Trophoblast cell (in vitro differentiated cells and primary cell): ENCODE data around the gene PCK2.

Source experiments
- DNase-seq, 2 donors: peaks; one replicate each; pipeline ENCODE4 v3.0.0-alpha.2; 2016
- H2AFZ ChIP-seq: 2 replicates; pipeline ENCODE4 v1.6.1; 2013; ENCODE audit warnings: low read length, moderate library complexity, mild to moderate bottlenecking; ENCODE audit not compliant: insufficient read depth, poor library complexity
- H2AK5ac ChIP-seq: 2 replicates; pipeline ENCODE4 v1.6.1; 2013; ENCODE audit warnings: mild to moderate bottlenecking, low read length
- H2BK120ac ChIP-seq: 2 replicates; pipeline ENCODE4 v1.6.1; 2013; ENCODE audit warnings: low read length, mild to moderate bottlenecking, moderate library complexity; ENCODE audit not compliant: insufficient read depth, poor library complexity
- H2BK12ac ChIP-seq: 2 replicates; pipeline ENCODE4 v1.6.1; 2013; ENCODE audit warnings: mild to moderate bottlenecking, low read length, moderate library complexity
- H2BK5ac ChIP-seq: 2 replicates; pipeline ENCODE4 v1.6.1; 2013; ENCODE audit warnings: low read length, low read depth, moderate library complexity, mild to moderate bottlenecking; ENCODE audit not compliant: poor library complexity
- H3K14ac ChIP-seq: 2 replicates; pipeline ENCODE4 v1.6.1; 2013; ENCODE audit warnings: mild to moderate bottlenecking, low read length
- H3K18ac ChIP-seq: 2 replicates; pipeline ENCODE4 v1.6.1; 2013; ENCODE audit warnings: mild to moderate bottlenecking, low read length
- H3K23ac ChIP-seq: 2 replicates; pipeline ENCODE4 v1.6.1; 2013; ENCODE audit warnings: low read length
- H3K27ac ChIP-seq: 2 replicates; pipeline ENCODE4 v1.5.1; 2013; ENCODE audit warnings: low read depth, mild to moderate bottlenecking, inconsistent platforms, low read length, moderate library complexity
- H3K27me3 ChIP-seq: 2 replicates; pipeline ENCODE4 v1.6.1; 2013; ENCODE audit warnings: inconsistent platforms, mild to moderate bottlenecking, low read length, moderate library complexity; ENCODE audit not compliant: insufficient read depth
- H3K36me3 ChIP-seq, 2 experiments: 1 replicate in 1 of 2; 2 replicates in 1 of 2; pipeline ENCODE4 v1.6.1; 2013; ENCODE audit warnings: low read length in 2 of 2, mild to moderate bottlenecking in 2 of 2, moderate library complexity in 1 of 2; ENCODE audit not compliant: insufficient read depth in 2 of 2, control insufficient read depth in 1 of 2
- H3K4ac ChIP-seq: 2 replicates; pipeline ENCODE4 v1.6.1; 2013; ENCODE audit warnings: low read depth, mild to moderate bottlenecking, low read length, moderate library complexity
- H3K4me1 ChIP-seq, 2 experiments: 1 replicate in 1 of 2; 2 replicates in 1 of 2; pipeline ENCODE4 v1.6.1; 2013; ENCODE audit warnings: low read length in 2 of 2, mild to moderate bottlenecking in 2 of 2, moderate library complexity in 1 of 2; ENCODE audit not compliant: insufficient read depth in 2 of 2, control insufficient read depth in 1 of 2
- H3K4me2 ChIP-seq: 2 replicates; pipeline ENCODE4 v1.6.1; 2013; ENCODE audit warnings: inconsistent platforms, mild to moderate bottlenecking, low read length, moderate library complexity
- H3K4me3 ChIP-seq: 2 replicates; pipeline ENCODE4 v1.5.1; 2013; ENCODE audit warnings: mild to moderate bottlenecking, low read depth, low read length, inconsistent platforms
- H3K79me1 ChIP-seq: one replicate; pipeline ENCODE4 v1.6.1; 2013; ENCODE audit warnings: low read length
- H3K79me2 ChIP-seq: 2 replicates; pipeline ENCODE4 v1.6.1; 2013; ENCODE audit warnings: low read length, mild to moderate bottlenecking; ENCODE audit not compliant: control insufficient read depth, insufficient read depth, poor library complexity
- H3K9ac ChIP-seq: 2 replicates; pipeline ENCODE4 v1.6.1; 2013; ENCODE audit warnings: mild to moderate bottlenecking, low read length
- H3K9me3 ChIP-seq: 2 replicates; pipeline ENCODE4 v1.6.1; 2013; ENCODE audit warnings: low read depth, mild to moderate bottlenecking, control low read depth, inconsistent platforms, low read length; ENCODE audit not compliant: insufficient read depth
- H4K12ac ChIP-seq: 2 replicates; pipeline ENCODE4 v1.6.1; 2013; ENCODE audit warnings: low read depth, mild to moderate bottlenecking, low read length, moderate library complexity
- H4K8ac ChIP-seq: 2 replicates; pipeline ENCODE4 v1.6.1; 2013; ENCODE audit warnings: low read depth, mild to moderate bottlenecking, low read length, moderate library complexity
- H4K91ac ChIP-seq: one replicate; pipeline ENCODE4 v1.6.1; 2013; ENCODE audit warnings: low read depth, mild to moderate bottlenecking, low read length, moderate library complexity
- WGBS: extraction: QIAGEN DNeasy Blood & Tissue Kit; methylation state at CpG from one replicate; pipeline ENCODE4 v1.1.7; 2013; ENCODE audit warnings: missing lambda C conversion rate; ENCODE audit not compliant: insufficient read length, insufficient coverage; ENCODE audit errors: extremely low coverage; 5-methylcytosine and 5-hydroxymethylcytosine counted together

Gene PCK2

DNA sequence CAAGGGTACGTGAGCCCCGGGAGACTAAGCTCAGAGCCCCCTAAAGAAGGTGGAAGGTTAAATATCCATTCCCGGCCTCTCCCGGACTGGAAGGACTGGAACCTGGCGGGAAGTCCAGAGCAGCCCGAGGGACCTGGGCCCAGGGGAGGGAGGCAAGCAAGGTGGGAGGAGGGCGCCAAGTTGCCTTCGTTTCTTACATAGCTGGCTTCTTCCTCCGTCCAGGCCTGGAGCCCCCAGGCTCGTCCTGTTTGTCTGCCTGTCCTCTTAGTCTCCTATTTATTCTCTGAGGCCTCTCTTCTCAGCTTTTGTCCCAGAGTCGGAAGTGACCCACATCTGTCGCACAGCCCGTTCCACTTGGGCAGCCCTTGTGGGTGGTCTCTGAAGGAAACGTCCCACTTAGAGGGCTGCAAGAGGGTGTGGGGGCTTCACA is 745 bp downstream of the PCK2 start:
- H2BK5ac ChIP-seq: peak overlapping the region; percentile 42
- peak overlapping the region; percentile 70 for H3K27ac ChIP-seq
- H4K8ac ChIP-seq: peak overlapping the region; percentile 77
- peak in 1 of 2 donors; percentile 7 for DNase-seq
- no peaks in the 10 kb centered on the region for H3K27me3 ChIP-seq
- peaks cover 0 to 14% of the 10 kb centered on the region in 2 experiments for H3K4me1 ChIP-seq
- H3K9ac ChIP-seq: peak overlapping the region; percentile 72
- H3K4ac ChIP-seq: peak overlapping the region; percentile 71
- H3K79me2 ChIP-seq: peaks cover 6% of the 10 kb centered on the region
- peak overlapping the region; percentile 87 for H3K14ac ChIP-seq
- peak overlapping the region; percentile 24 for H2AK5ac ChIP-seq
- H3K9me3 ChIP-seq: no peaks in the 10 kb centered on the region
- H3K4me3 ChIP-seq: peak overlapping the region; percentile 72
- no CpG with 5 or more reads among the region's 14 CpGs for WGBS
- H2BK120ac ChIP-seq: peak overlapping the region; percentile 70
- H3K79me1 ChIP-seq: peaks cover 11% of the 10 kb centered on the region
- H3K23ac ChIP-seq: no peak overlapping the region
- no peak overlapping the region for H2BK12ac ChIP-seq
- H3K36me3 ChIP-seq: peaks cover 9 to 14% of the 10 kb centered on the region in 2 experiments
- peak overlapping the region; percentile 88 for H3K4me2 ChIP-seq
- peak overlapping the region; percentile 87 for H4K12ac ChIP-seq
- peak overlapping the region; percentile 88 for H4K91ac ChIP-seq
- peak overlapping the region; percentile 53 for H2AFZ ChIP-seq
- H3K18ac ChIP-seq: peak overlapping the region; percentile 85

- Histone ChIP-seq H2AFZ (peak overlapping the region; percentile 53), H3K4me2 (peak overlapping the region; percentile 88), H2BK12ac (no peak overlapping the region), H3K9me3 (peaks cover 2% of the 10 kb centered on the region), H3K79me2 (peaks cover 6% of the 10 kb centered on the region), H3K4ac (no peak overlapping the region), H3K27me3 (no peaks in the 10 kb centered on the region), H4K91ac (no peak overlapping the region), H4K12ac (no peak overlapping the region), H3K79me1 (peaks cover 11% of the 10 kb centered on the region), H3K9ac (no peak overlapping the region), H3K18ac (no peak overlapping the region), H2BK120ac (no peak overlapping the region), H3K27ac (no peak overlapping the region), H4K8ac (peak overlapping the region; percentile 77), H3K4me3 (no peak overlapping the region), H3K4me1 (peaks cover 0 to 14% of the 10 kb centered on the region in 2 experiments), H3K36me3 (peaks cover 12 to 17% of the 10 kb centered on the region in 2 experiments), H2AK5ac (no peak overlapping the region), H3K14ac (peak overlapping the region; percentile 28), H3K23ac (no peak overlapping the region), H2BK5ac (no peak overlapping the region)
- DNase-seq: no peak
- WGBS: no CpG with 5 or more reads among the region's 12 CpGs
Observed at GRCh38 chr14:24095271-24096068, 1.4 kb downstream of the PCK2 start.

DNA sequence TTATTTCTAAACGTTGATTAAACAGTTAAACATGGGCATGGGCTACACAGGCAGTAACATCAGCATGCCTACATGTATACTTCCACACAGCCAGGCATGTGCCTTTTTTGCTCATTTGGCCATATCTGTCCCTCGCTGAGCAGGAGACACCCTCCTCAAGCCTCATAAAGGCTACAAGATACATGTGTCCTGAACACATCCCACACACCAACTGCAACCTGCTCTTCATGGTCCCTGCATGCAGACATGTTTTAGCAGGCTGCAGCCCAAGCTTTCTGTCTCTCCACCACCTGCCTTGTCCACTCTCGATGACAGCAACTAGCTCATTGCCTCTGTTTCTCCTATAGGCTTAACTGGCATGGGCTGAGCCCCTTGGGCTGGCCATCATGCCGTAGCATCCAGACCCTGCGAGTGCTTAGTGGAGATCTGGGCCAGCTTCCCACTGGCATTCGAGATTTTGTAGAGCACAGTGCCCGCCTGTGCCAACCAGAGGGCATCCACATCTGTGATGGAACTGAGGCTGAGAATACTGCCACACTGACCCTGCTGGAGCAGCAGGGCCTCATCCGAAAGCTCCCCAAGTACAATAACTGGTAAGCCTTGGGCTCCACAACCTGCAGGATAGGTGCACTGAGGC is 2.6 kb downstream of the PCK2 start:
- Histone ChIP-seq H3K18ac (no peak overlapping the region), H2AFZ (no peak overlapping the region), H3K4me3 (no peak overlapping the region), H2BK12ac (no peak overlapping the region), H3K4me1 (peaks cover 0 to 14% of the 10 kb centered on the region in 2 experiments), H3K36me3 (peaks cover 15 to 17% of the 10 kb centered on the region in 2 experiments), H3K14ac (no peak overlapping the region), H4K12ac (no peak overlapping the region), H4K8ac (no peak overlapping the region), H3K27me3 (no peaks in the 10 kb centered on the region), H2BK5ac (no peak overlapping the region), H3K4ac (no peak overlapping the region), H4K91ac (no peak overlapping the region), H3K23ac (no peak overlapping the region), H3K9ac (no peak overlapping the region), H2AK5ac (no peak overlapping the region), H3K79me2 (peaks cover 6% of the 10 kb centered on the region), H3K4me2 (no peak overlapping the region), H3K9me3 (peaks cover 2% of the 10 kb centered on the region), H3K79me1 (peaks cover 11% of the 10 kb centered on the region), H2BK120ac (no peak overlapping the region), H3K27ac (no peak overlapping the region)
- no peak for DNase-seq
- WGBS: no CpG with 5 or more reads among the region's 8 CpGs

- no peak overlapping the region for H2AK5ac ChIP-seq
- H3K27ac ChIP-seq: no peak overlapping the region
- H3K27me3 ChIP-seq: no peaks in the 10 kb centered on the region
- H4K8ac ChIP-seq: no peak overlapping the region
- H3K36me3 ChIP-seq: peaks cover 18 to 25% of the 10 kb centered on the region in 2 experiments
- WGBS: no CpG with 5 or more reads among the region's 16 CpGs
- no peak overlapping the region for H3K18ac ChIP-seq
- no peak overlapping the region for H2AFZ ChIP-seq
- H4K12ac ChIP-seq: peak overlapping the region; percentile 26
- peaks cover 3% of the 10 kb centered on the region for H3K9me3 ChIP-seq
- H3K4me3 ChIP-seq: no peak overlapping the region
- H3K14ac ChIP-seq: no peak overlapping the region
- no peak overlapping the region for H3K4me2 ChIP-seq
- peaks cover 0 to 14% of the 10 kb centered on the region in 2 experiments for H3K4me1 ChIP-seq
- no peak overlapping the region for H3K9ac ChIP-seq
- H2BK12ac ChIP-seq: no peak overlapping the region
- peaks cover 6% of the 10 kb centered on the region for H3K79me2 ChIP-seq
- H3K79me1 ChIP-seq: peaks cover 11% of the 10 kb centered on the region
- H3K23ac ChIP-seq: no peak overlapping the region
- no peak overlapping the region for H2BK5ac ChIP-seq
- H4K91ac ChIP-seq: no peak overlapping the region
- DNase-seq: no peak
- H3K4ac ChIP-seq: no peak overlapping the region
- no peak overlapping the region for H2BK120ac ChIP-seq
Observed at GRCh38 chr14:24098229-24098926, 4.3 kb downstream of the PCK2 start.
